GM18870 (cell line): Measurements from ENCODE around the gene LRP4.

Experiments used
- ATAC-seq: cut with Tn5 transposase; IDR thresholded peaks from one replicate; pipeline ENCODE4 v1.9.1; 2021; ENCODE audit warnings: moderate library complexity; ENCODE audit not compliant: unreplicated experiment

LRP4 gene

DNA sequence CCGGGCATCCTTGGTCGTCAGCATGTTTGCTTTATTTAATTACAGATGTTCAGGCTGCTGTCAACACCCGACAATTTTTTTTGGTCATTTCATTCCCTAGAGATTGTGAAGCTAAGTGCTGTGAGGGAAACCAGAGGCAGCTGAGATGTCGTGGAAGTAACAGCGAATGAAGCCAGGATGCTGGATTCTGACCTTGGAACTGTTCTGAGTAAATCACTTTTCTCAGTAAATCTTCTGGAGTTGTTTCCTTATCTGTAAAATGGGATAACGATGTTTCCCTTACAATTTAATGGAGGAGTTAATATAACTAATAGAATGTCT lies 71.9 kb downstream of the LRP4 start:
- peak; percentile 6 for ATAC-seq

DNA sequence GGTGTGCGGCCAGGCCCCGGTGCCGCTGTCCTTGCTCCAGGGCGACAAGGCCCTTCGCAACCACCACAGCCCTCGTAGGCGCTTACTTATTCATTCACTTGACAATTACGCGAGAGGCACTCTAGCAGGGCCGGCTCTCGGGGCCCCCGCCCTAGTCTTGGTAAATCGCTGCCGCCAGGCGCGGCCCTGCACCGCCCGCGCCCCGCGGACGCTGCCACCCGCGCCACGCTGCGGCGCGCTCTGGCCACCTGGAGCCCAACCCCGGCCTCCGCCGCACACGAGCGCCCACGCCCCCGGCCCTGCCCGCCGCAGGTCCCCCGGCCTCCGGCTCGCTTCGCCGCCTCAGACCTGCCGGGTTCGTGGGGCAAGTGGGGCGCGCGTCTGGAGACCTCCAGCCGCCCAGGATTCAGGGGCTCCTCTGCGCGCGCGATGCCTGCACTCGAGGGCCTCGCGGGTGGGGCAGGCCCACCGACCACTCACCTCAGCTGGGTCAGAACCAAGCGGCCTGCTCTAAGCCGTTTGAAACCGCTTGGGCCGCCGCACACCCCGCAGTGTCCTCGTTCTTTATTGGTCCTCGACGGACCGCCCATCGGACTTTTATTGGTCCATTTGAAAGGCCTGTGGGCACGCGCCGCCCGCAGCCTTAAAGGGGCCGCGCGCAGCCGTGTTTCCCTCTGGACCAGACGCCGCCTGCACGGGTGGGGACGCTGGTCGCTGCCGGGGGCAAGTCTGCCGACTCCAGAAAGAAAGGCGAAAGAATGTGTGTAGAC lies 72.4 kb downstream of the LRP4 start, which contains the start of gene CKAP5:
Gene CKAP5, minus strand, starts transcription at position 541 of the 770 bp plus-strand sequence. CDS start 25,049 bp downstream, outside the sequence.
- ATAC-seq = peak; percentile 93

DNA sequence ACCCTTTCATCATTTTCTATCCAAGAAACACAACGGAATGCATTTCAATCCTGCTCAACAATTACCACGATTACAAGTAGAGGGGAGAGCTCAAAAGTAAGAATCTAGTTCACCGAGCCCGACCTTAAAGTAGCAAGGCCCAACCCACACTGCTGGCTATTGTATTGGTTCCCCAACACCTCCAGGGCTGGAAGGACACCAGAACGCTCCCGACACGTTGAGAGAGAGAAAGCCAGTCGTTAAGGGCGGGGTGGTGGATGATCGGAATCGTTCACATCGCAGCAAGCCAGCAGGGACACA lies 73.0 kb downstream of the LRP4 start:
- ATAC-seq = peak; percentile 11

DNA sequence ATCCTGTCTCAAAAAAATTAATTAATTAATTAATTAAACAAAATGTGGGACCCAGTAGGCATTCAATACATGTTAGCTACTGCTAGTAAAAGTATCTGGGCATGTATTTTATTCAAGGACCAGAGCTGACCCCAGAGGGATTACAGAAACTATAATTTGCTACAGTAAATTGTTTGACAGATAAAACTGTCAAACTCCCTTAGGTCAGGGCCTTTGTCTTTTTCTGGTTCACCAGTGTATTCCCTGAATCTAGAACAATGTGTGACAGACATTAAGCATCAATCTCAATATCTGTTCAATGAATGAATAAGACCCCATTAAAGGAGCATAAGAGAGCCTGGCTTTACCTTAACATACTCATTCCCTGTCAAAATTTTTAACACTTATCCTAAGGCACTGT lies 78.2 kb downstream of the LRP4 start:
- no peak for ATAC-seq

DNA sequence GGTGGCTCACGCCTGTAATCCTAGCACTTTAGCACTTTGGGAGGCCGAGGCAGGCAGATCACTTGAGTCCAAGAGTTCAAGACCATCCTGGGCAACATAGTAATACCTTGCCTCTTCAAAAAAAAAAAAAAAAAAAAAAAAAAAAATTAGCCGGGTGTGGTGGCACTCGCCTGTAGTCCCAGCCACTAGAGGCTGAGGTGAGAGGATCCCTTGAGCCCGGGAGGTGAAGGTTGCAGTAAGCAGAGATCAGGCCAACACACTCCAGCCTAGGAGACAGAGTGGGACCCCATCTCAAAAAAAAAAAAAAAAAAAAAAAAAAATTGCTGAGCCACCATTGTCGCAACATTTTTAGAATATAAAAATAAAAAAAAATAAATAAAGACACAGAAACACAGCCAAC lies 79.8 kb downstream of the LRP4 start:
- no peak for ATAC-seq

DNA sequence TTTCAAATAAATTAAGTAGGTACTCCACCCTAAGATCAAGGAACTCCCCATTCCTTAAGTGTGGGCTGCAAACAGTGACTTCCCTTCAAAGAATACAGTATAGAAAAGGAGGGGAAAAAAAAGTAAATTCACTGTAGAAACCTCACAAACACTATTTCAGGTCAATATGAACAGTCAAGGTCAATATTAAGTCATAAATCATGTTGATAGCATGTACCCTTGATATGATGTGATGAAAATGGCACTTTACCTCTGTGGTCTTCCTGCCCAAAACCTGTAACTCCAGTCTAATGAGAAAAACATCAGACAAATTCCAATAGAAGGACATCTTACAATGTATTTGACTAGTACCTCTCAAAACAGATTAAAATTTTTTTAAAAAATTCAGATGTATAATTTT lies 80.5 kb downstream of the LRP4 start:
- ATAC-seq = no peak

DNA sequence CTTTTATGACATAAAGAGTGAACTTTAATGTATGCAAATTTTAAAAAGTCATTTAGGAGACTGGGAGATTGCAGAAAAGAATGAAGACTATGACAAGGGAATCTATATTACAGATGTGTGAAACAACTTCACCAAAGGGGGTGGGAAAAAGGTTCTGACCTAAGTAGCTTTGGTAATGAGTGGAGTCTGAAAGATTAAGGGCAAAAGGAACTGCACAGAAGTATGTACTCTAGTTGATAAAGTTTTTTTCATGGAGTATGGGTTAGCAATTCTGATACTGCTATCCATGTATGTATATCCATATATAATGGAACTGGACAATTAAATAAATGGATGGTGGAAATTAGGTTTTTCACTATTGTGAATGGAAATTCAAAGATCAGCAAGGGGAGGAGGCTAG lies 81.5 kb downstream of the LRP4 start:
- no peak for ATAC-seq

DNA sequence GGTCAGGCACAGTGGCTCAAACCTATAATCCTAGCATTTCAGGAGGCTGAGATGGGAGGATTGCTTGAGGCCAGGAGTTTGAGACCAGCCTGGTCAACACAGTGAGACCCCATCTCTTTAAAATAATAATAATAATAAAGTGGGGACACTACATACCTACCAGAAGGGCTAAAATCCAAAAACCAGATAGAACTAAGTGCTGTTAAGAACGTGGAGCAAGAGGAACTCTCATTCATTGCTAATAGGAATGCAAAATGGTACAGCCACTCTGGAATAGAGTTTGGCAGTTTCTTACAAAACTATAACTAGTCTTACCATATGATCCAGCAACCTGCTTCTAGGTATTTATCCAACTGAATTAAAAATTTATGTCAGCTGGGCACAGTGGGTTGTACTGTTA lies 81.9 kb downstream of the LRP4 start:
- no peak for ATAC-seq

DNA sequence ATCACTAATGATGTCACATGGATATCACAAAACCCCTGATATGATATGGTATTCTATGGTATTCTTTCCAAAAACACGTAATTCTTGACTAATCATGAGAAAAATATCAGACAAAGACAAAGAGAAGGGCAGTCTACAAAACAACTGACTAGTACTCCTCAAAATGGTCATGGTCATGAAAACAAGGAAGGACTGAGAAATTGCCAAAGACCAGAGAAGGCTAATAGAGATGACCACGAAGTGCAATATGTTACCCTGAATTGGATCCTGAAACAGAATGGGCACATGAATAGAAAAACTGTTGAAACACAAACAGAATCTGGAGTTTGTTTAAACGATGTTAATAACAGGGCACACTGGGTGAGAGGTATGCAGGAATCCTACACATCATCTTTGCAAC lies 82.5 kb downstream of the LRP4 start:
- ATAC-seq = no peak

DNA sequence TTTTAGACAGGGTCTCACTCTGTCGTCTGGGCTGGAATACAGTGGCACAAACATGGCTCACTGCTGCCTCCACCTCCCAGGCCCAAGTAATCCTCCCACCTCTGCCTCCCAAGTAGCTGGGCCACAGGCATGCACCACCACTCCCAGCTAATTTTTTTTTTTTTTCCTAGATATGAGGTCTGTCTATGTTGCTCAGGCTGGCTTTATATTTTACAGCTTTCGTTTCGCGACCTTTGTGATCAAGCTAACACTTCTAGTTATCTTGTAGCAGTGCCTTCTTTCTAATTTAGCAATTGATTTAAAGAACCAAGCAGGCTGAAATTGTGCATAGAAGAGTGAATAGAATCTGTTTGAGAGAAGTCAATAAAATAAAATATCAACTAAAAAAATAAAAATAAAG lies 83.5 kb downstream of the LRP4 start:
- ATAC-seq = no peak

DNA sequence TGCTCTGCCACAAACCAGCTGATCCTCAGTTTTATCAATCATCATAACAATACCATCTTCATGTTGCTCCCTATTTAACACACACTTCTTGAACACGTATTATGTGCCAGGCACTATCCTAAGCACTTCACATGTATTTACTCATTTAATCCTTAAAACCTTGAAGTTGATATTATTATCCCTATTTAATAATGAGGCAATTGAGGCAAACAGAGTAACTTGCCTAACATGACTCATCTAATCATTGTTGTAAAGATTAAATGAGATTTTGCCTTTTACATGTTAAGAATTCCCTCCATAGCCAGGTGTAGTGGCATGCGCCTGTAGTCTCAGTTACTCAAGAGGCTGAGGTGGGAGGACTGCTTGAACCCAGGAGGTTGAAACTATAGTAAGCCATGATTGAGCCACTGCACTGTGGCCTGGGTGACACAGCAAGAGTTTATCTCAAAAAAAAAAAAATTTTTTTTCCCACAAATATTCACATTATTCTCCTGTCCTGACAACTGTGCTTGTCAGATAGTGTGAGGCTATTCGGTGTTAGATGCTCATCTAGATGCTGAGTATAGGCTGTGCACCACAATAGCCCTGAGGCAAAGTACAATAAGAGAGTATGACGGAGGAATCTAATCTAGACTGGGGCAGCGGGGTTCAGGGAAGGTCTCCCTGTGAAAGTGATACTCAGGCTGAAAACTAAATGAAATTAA lies 85.7 kb downstream of the LRP4 start:
- no peak for ATAC-seq

DNA sequence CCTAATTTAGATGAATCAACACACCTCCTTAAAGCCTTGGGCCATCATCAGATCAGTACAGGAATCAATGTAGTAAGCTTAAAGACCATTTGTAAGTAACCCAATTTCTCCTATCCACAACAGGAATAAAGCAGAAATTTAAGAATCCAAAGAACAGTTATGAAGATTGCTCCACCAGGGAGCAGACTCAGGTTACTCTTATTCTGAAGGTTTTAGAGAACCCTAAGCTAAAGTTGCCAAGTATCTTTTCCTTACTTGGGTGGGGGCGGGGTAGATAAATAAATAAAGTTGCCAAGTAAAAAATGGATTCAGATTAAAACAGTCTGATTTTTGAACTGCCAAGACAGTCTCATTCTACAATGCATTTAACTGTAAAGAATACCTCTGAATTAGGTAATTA lies 90.4 kb downstream of the LRP4 start:
- ATAC-seq = no peak

DNA sequence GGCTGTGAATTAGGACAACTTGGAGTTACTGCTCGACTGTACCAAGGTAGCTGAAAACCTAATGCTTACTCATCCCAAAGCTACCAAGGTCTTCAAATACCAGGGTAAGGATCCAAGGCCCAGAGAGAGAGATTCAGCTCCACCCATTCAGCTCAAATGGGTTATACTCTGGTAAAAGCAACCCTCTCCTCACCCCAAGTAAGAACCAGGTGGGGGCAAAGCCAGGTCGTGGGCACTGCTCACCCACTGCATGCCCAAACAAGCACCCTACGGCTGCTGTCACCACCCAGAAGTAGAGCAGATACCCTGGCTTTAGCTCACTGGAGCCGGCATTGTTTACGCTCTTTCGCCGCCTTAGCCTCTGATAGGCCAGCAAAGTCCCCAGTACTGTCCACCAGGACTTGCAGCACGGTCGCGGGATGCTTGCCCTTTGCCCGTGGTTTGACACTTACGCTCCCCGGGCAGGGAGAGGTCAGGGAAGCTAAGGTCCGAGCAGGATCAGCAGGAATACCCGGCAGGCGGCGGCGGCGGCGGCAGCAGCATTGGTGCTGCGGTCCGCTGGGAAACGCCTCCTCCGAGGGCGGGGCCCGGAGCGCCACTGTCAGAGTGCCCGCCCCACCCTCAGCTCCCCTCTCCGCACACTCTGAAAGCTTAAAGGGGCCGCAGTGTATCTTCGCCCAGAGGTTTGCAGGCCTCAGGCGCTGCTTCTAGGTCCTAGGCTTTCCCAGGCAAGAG lies 91.9 kb downstream of the LRP4 start:
- peak; percentile 65 for ATAC-seq

DNA sequence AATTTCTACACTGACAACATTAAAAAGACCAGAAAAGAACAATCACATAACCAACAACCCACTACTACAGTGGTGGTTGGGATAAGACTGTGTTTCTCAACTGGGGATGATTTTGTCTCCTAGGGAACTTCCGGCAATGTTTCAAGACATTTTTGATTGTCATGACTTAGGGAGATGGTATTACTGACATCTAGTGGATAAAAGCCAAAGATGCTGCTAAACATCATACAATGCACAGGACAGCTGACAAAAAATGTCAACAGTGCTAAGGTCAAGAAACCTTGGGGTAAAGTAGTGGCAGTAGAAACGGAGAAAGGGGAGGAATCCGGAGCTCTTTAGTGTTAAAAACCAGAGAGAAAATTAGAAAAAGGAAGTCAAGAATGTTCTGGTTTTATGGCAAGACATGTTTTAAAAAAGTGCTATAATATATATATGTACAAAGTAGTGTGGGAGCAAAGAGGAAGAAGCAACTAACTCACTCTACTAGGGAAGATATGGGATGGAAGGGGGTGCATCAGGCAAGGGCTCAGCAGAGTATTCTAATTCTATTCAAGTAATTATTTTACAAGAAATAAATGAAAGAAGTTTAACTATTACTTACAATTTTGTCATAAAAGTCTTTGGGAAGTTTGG lies 109.4 kb downstream of the LRP4 start:
- ATAC-seq = no peak
